Activated naive CD4-positive, alpha-beta T cell treated with anti-CD3 and anti-CD28 coated beads, Interleukin-2, amount 50 U/mL, for 72 hours (primary cell): ENCODE results near the gene ARID3C. TPM values are rescaled to one million over a fixed set of nuclear protein-coding genes. Genes with fewer than 3 reads are reported as not detected.

Experiments
- ATAC-seq, 2 donors: fragments of 150-1000 bp; cut with Tn5 transposase; 2 replicates each; pipeline ENCODE4 v1.10.0; 2021; ENCODE audit warnings: mild to moderate bottlenecking in 2 of 2, moderate library complexity in 2 of 2
- DNase-seq, 2 donors: peaks; one replicate each; pipeline ENCODE4 v3.0.0; 2021 to 2022; ENCODE audit warnings: low spot score in 2 of 2
- H3K27ac Mint-ChIP-seq, 2 donors: one replicate each; pipeline ENCODE4 v1.8.0; 2022; ENCODE audit warnings: mild to moderate bottlenecking in 2 of 2, mixed read lengths in 2 of 2
- H3K36me3 Mint-ChIP-seq, 2 donors: one replicate each; pipeline ENCODE4 v1.8.0; 2022; ENCODE audit warnings: mixed read lengths in 2 of 2
- H3K9me3 Mint-ChIP-seq, 2 donors: one replicate each; pipeline ENCODE4 v1.8.0; 2022; ENCODE audit warnings: mixed read lengths in 2 of 2
- total RNA-seq, 2 donors: library from RNA; stranded (reverse); gene quantifications; one replicate each; pipeline ENCODE4 v1.2.3, GENCODE V29; 2022

The ARID3C gene, protein sequence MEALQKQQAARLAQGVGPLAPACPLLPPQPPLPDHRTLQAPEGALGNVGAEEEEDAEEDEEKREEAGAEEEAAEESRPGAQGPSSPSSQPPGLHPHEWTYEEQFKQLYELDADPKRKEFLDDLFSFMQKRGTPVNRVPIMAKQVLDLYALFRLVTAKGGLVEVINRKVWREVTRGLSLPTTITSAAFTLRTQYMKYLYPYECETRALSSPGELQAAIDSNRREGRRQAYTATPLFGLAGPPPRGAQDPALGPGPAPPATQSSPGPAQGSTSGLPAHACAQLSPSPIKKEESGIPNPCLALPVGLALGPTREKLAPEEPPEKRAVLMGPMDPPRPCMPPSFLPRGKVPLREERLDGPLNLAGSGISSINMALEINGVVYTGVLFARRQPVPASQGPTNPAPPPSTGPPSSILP
- total RNA-seq = 1 to 10 TPM in 1 of 2 donors, not detected in 1; 1.6 TPM

DNA sequence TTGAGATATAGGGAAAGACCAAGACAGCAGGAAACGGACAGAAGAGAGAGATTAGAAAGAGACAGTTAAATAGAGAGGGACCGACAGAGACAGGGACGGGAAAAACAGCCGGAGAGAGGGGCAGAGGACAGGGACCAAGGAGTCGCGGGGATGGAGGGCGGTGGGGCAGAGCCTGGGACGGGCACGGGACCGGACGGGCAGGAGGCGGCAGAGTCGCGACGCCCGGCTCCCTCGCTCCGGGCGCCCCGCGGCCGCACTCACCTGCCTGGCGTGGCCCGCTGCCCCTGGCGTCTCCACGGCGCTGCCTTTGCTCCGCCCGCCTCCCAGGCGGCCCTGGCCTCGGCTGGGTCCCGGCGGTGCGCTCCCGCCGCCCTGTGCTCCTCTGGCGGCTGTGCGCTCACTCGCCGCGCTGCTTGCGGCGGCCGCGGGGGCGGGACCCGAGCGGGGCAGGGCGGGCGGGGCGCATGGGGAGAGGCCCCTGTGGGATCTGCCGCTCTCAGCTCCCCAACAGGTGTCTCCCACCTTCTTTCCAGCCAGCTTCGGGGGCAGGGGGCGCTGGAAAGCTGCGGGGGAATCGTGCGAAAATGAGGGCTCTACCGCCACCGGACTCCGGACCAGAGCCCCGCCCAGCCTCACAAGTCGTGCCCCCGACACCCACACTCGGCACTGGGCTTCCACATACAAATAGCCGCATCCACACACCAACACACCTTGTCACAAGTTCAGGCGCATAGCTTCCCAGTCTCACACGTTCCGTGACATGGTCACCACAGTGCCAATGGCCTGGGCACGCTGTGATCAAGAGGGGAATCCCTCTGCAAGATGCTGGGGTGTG, at the start of gene ARID3C:
TSS of gene ARID3C (minus strand) at position 411 of the 835 bp plus-strand sequence. CDS start 1,052 bp downstream, outside the sequence.
- ATAC-seq (peak; percentile 70 to 81), DNase-seq (peak in 1 of 2 donors; percentile 57)
- Mint-ChIP-seq H3K9me3 (no peaks in the 10 kb centered on the region), H3K36me3 (peaks cover 0 to 6% of the 10 kb centered on the region in 2 donors), H3K27ac (peak within 1 kb of the TSS in 1 of 2 donors; percentile 36)

DNA sequence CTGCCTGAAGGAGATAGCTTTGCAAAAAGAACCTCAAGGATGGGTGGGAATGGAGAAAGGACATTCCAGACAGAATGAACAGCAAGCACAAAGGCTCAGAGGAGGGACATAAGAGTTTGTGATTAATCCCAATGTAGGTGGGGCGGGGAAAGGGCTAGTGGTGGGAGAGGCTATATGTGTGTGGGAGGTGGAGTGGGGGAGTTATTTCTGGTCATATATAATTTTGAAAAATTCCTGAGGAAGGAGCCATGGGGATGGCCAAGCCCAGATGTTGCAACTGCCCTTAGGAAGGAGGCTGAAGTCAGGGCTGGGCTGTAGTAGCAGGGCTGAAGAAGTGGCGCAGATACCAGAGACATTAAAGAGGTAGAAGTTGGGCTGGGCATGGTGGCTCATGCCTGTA, 47.0 kb upstream of the ARID3C start:
- DNase-seq = no peak
- peak overlapping the region in 1 of 2 donors; percentile 8 for H3K27ac Mint-ChIP-seq
- no peak for ATAC-seq
- no peaks in the 10 kb centered on the region for H3K9me3 Mint-ChIP-seq
- H3K36me3 Mint-ChIP-seq = no peaks in the 10 kb centered on the region

DNA sequence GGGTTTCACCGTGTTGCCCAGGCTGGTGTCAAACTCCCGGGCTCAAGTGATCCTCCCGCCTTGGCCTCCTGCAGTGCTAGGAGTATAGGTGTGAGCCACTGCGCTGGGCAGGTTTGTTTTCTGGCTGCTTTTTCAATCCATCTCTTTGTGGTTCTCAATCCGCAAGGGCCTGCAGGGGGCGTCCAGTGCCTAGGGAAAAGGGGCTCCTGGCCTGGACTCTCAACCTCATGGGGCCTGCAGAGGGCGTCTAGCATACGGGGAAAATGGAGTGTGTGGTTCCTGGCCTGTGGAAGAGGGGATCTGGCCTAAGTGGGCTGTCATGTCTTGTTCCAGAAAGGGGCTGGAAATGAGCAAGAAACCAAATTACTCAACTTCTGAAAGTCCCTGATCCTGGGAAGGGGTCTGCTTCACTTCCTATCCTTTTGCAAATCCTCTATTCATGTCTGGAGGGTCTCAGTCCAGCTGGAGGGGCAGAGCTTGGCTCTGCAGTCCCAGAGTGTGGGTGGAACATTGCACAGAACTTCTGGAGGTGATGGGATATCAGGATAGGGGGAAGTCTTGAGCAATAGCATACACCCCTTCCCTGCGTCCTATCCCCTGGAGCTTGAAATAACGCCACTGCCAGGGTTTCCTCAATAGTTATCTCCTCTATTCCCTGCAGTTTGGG, 46.3 kb upstream of the ARID3C start:
- Mint-ChIP-seq H3K9me3 (no peaks in the 10 kb centered on the region), H3K36me3 (no peaks in the 10 kb centered on the region), H3K27ac (no peak overlapping the region)
- ATAC-seq = peak; percentile 44 to 85
- DNase-seq = peak in 1 of 2 donors; percentile 55

DNA sequence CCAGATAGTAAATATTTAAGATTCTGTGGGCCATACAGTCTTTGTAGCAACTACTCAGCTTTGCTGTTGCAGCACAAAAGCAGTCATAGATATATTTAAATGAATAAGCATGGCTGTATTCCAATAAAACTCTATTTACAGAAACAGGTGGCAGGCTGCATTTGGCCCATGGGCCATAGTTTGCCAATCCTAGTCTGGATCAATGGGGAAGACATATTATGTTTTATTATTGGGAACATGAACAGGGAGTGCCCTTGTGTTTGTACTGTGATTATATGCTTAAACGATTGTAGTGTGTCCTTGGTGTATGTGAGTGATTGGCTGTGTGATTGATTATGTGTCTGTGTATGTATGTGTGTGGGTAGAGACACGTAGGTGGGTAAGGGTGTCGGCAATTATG, 45.6 kb upstream of the ARID3C start:
- DNase-seq (no peak), ATAC-seq (no peak)
- Mint-ChIP-seq H3K27ac (no peak overlapping the region), H3K36me3 (peaks cover 5% of the 10 kb centered on the region in 2 donors), H3K9me3 (peaks cover under 1 to 5% of the 10 kb centered on the region in 2 donors)

DNA sequence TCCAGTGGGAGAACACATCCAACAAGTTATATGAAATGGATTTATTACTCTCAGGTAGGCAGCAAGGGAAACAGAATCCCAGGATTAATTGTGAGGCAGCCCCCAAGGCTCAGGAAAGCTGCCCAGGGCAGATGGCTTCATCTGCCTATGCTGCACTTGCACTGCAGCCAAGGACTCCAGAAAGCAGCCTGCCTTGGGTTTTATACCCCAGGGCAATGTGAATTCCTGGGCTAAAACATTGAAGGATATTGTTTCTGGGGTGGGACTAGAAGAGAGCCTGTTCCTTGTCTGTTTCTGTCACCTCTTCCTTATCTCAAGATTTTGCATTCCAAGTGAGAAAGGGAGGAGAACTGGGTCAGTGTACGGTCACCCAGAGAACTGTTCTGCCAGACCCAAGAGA, 42.4 kb upstream of the ARID3C start:
- no peak overlapping the region for H3K27ac Mint-ChIP-seq
- H3K9me3 Mint-ChIP-seq = peaks cover 5 to 12% of the 10 kb centered on the region in 2 donors
- DNase-seq (no peak), ATAC-seq (no peak)
- peaks cover 11 to 13% of the 10 kb centered on the region in 2 donors for H3K36me3 Mint-ChIP-seq

DNA sequence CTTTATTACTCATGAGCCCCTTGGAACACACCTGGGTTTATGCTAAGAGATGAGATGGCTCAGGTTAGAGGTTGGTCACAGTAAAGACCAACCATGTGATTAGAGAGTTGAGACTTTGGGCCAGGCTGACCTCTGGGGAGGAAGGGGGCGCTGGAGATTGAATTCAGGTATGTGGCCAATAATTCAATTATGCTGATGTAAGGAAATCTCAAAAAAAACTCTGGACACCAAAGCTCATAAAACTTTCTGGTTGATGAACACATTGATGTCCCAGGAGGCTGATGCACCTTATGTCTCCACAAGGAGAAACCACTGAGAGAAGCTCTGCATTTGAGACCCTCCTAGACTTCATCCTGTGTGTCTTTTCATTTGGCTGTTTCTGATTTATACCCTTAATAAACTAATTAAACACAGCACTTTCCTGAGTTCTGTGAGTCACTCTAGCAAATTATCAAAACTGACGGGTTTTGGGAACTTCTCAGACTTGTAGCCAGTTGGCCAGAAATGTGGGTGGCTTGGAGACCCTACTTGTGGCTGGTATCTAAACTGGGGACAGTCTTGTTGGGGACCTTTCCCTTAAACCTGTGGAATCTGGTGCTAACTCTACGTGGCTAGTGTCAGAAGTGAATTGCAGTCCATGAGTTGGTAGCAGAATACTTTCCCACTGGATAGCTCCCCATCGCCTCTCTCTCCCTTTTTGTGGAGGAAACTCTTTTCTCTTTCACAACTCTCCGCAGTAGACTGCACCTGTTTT, 41.1 kb upstream of the ARID3C start:
- no peak overlapping the region for H3K27ac Mint-ChIP-seq
- ATAC-seq (no peak), DNase-seq (no peak)
- H3K36me3 Mint-ChIP-seq = peaks cover 11 to 13% of the 10 kb centered on the region in 2 donors
- peaks cover 5 to 12% of the 10 kb centered on the region in 2 donors for H3K9me3 Mint-ChIP-seq

DNA sequence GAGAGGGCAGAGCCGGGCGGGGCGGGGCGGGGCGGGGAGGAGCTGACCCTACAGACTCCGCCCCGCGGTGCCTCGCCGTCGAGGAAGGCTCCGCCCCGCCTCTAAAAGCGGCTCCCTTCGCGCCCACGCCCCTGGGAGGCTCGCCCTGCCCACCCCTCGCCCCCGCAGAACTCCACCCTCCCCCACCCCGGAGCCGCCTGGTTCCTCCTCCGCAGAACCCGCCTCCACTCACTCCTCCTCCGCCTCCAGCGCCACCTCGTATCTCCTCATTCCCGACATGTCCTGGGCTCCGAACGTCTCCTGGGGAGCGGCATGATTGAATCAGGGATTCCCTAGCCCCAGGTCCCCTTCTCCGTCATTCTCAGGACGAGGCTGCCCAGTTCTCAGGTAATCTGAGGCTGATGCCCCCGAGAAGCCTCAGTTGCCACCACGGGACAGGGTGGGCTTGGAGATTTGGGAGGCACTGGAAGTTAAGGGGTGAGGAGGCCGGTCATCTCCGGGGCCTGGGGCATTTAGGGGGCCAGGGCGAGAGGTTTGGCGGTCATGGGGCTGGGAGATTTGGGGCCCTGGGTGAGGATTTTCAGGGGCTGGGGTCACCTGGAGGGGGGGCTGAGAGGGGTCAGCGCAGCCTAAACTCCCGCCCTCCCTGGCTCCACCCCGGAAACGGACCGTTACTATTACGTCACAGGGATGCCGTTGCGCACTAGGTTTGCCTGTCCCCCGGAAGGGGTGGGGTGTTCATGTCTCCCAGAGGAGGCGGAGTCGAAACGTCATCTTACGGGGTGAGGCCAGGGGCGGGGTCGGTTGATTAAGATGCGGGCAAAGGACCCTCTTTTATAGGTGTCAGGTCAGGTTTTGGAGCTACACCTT, 36.8 kb upstream of the ARID3C start:
- DNase-seq = peak; percentile 80 to 84
- H3K9me3 Mint-ChIP-seq = peaks cover 5 to 12% of the 10 kb centered on the region in 2 donors
- peak; percentile 80 to 84 for ATAC-seq
- peaks cover 13 to 18% of the 10 kb centered on the region in 2 donors for H3K36me3 Mint-ChIP-seq
- H3K27ac Mint-ChIP-seq = peak overlapping the region; percentile 81 to 94

DNA sequence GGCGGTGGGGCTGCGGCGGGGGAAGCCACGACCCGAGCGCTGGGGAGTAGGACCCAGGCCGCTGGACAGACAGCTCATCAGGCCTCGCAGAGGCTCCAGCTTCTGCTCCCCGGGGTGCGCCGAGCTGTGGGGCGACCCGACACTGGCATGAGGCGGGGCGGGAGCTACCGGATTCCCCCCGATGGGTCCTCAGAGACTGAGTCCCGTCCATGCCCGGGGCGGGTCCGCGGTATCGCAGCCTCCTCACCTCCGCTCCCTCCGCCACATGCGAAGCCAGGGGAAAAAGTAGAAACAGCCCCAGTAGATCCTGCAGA, 36.2 kb upstream of the ARID3C start:
- peaks cover 5 to 12% of the 10 kb centered on the region in 2 donors for H3K9me3 Mint-ChIP-seq
- peaks cover 13 to 18% of the 10 kb centered on the region in 2 donors for H3K36me3 Mint-ChIP-seq
- H3K27ac Mint-ChIP-seq = peak overlapping the region in 1 of 2 donors; percentile 81
- DNase-seq = peak in 1 of 2 donors; percentile 82
- peak in 1 of 2 donors; percentile 33 for ATAC-seq

DNA sequence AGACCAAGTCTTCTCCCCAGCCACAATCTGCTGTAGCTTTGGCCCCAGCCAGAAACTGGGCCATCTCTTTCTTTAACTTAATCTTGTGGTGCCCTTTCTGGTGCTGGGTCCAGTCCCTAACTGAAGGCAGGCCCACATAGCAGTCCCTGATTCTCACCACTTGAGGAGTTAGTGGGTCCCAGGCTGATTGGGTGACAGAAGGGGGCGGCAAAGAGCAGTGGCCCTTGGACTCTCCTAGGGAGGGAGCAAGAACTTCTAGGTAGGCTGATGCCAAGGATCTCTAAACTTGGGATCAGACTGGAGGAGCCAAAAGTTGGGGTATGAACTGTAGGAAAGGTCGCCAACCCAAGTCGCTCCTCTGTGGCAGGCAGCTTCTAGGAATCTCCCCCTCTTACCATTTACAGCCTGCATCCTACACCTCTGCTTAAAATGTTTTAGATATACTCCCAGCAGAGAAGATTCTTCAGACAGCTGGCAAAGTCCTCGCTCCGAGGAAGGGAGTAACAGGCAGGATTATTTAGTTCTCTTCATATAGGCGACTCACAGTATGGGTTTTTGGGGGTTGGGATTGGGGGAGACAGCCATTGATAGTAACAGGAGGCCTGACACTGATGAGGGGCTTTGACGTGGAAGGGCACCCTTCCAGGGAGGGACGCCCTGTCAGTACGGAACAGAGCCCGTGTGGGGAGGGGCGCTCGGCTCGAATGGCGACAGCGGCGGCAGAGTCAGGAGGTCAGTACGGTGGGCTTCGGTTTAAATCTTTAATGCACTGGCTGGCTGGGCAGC, 35.6 kb upstream of the ARID3C start:
- peaks cover 5 to 7% of the 10 kb centered on the region in 2 donors for H3K9me3 Mint-ChIP-seq
- peak overlapping the region in 1 of 2 donors; percentile 81 for H3K27ac Mint-ChIP-seq
- peak; percentile 60 to 66 for ATAC-seq
- DNase-seq = peak; percentile 65 to 84
- H3K36me3 Mint-ChIP-seq = peaks cover 8 to 13% of the 10 kb centered on the region in 2 donors

DNA sequence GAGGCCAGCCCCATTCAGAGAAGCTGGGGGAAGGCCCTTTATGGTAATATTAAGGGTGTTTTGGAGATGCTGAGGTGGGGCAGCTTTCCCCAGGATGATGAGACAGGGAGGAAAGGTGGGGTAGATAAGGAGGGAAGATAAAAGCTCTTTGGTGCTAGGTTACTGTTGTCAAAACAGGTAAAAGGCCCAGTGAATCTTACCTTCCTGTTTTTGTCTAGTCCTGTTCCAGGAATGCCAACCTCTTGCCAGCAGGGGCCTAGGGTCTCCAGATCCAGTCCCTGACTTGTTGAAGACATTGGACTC, 34.4 kb upstream of the ARID3C start:
- ATAC-seq = no peak
- Mint-ChIP-seq H3K9me3 (no peaks in the 10 kb centered on the region), H3K27ac (peak overlapping the region in 1 of 2 donors; percentile 81), H3K36me3 (peaks cover 0 to 6% of the 10 kb centered on the region in 2 donors)
- no peak for DNase-seq

DNA sequence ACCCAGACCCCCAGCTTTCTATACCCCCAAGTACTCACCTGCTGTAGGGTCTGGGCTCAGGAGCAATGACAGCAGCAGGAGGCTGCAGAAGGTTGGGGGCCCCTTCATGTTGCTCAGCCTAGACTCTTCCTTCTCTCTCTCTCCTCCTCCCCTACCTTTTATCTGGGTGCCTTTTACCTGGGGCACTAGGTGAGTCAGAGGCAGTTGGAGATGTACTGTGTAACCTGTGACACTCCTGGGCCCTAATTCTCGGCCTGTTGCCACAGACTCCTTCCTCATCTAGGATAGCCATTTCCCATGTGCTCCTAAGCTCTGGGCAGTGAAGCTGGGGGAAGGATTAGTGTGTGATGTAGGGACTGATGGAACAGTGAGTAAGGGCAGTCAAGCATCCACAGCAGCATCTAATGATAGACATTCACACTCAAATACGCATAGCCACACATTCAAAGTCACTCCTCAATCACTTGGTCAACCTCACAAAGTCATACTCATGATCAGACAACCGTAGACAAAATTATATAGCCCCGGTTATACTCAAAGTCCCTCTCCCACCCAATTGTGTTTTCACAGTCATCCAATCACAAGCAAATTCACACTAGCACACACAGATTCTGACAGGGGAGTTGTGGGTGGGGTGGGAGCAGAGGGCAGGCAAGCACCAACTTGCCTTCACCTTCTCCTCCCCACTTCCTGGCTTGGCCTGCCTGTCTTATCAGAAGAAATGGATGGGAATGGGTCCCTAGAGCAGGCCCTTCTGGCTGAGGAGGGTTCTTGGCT, 33.8 kb upstream of the ARID3C start, which contains the start of gene CCL27:
TSS of gene CCL27 (minus strand) at position 132 of the 777 bp plus-strand sequence. CDS start at position 108, 24 bp downstream.
- no peak for DNase-seq

DNA sequence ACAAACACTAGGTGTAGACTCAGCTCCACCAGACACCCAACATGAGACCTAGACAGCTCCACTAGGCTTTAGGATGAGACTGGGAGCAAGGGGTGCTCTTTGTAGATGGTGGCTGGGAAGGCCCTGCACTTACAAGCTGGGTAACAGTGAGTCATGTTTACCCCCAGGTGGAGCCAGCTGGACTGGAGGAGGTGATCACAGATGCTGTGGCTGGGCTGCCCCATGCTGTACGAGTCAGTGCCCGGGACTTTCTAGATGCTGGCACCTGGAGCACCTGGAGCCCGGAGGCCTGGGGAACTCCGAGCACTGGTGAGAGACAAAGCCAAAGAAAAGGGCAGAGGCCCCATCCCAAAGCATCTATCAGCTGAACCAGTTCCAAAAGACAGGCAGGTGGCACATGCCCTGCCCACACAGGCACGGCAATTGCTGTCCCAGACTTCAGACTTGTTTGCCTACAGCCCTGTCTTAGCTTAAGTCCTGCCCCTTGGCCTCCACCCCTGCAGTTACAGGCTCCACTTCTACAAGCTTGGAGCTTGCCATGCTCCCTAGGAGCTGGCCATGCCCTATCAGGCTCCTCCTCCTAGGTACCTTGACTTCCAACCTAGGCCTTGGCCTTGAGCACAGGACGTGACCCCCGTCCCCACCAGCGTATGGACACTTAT, 30.9 kb upstream of the ARID3C start:
- DNase-seq (no peak), ATAC-seq (peak in 1 of 2 donors; percentile 42)
- Mint-ChIP-seq H3K27ac (no peak overlapping the region), H3K36me3 (peaks cover 0 to 6% of the 10 kb centered on the region in 2 donors), H3K9me3 (no peaks in the 10 kb centered on the region)

More for the DNA sequence above, 33.8 kb upstream of the ARID3C start, which contains the start of gene CCL27:
- no peaks in the 10 kb centered on the region for H3K9me3 Mint-ChIP-seq
- ATAC-seq = no peak
- H3K36me3 Mint-ChIP-seq = peaks cover 0 to 6% of the 10 kb centered on the region in 2 donors
- peak within 1 kb of the TSS; percentile 0 to 81 for H3K27ac Mint-ChIP-seq

DNA sequence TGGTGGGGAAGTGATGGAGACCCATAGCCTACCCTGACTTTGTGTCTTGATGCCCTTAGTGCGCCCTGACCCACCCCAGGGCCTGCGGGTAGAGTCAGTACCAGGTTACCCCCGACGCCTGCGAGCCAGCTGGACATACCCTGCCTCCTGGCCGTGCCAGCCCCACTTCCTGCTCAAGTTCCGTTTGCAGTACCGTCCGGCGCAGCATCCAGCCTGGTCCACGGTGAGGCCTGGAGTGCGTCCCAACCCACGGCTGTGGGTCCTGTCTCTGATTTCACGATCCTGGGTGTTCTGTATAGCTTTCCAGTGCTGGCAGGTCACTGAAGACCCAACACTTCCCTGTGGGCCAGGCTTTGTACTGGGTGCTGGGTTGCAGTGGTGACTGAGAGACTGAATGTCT, 29.6 kb upstream of the ARID3C start:
- no peaks in the 10 kb centered on the region for H3K9me3 Mint-ChIP-seq
- peak overlapping the region in 1 of 2 donors; percentile 12 for H3K27ac Mint-ChIP-seq
- H3K36me3 Mint-ChIP-seq = peaks cover 0 to 6% of the 10 kb centered on the region in 2 donors
- DNase-seq (no peak), ATAC-seq (no peak)
